Prostate gland (tissue), 2 donors: ENCODE data around the gene USP15. TPM values are rescaled to one million over a fixed set of nuclear protein-coding genes. Genes with fewer than 3 reads are reported as not detected.

Experiments
- DNase-seq: peaks from one replicate; pipeline ENCODE4 v3.0.0-alpha.2; 2019; ENCODE audit warnings: low spot score
- H3K27ac ChIP-seq, 2 donors: fragments of 200-600 bp; sonication (generic); 2 replicates each; pipeline ENCODE4 v1.5.1; 2017 to 2019
- H3K27me3 ChIP-seq: fragments of 200-600 bp; sonication (generic); replicated peaks from 2 replicates; pipeline ENCODE4 v1.5.1; 2019; ENCODE audit not compliant: insufficient read depth
- H3K36me3 ChIP-seq, 2 donors: fragments of 200-600 bp; sonication (generic); 1 replicate in 1 of 2; 2 replicates in 1 of 2; pipeline versions ENCODE4 v1.5.1 to v1.8.1; 2017 to 2019
- H3K4me1 ChIP-seq: fragments of 200-600 bp; sonication (generic); replicated peaks from 2 replicates; pipeline ENCODE4 v1.5.1; 2019
- H3K4me3 ChIP-seq, 2 donors: fragments of 200-600 bp; sonication (generic); 2 replicates each; pipeline ENCODE4 v1.5.1; 2017 to 2019
- H3K9me3 ChIP-seq: fragments of 200-600 bp; sonication (generic); 2 replicates; pipeline ENCODE4 v1.5.1; 2017
- POLR2A ChIP-seq: fragments of 450-650 bp; IDR thresholded peaks from one replicate; pipeline ENCODE4 v1.6.1; 2016; ENCODE audit warnings: antibody characterized with exemption, mild to moderate bottlenecking
- POLR2AphosphoS5 ChIP-seq: sonication (generic); formaldehyde crosslinking; IDR thresholded peaks from one replicate; pipeline ENCODE4 v1.6.1; 2017; ENCODE audit warnings: antibody characterized with exemption
- WGBS: methylation state at CpG from one replicate; pipeline ENCODE4 v1.1.5; 2018; 5-methylcytosine and 5-hydroxymethylcytosine counted together
- intact Hi-C: fragments of 100-400 bp; cut with DNase I; formaldehyde crosslinking; loops from one replicate; pipeline ENCODE4 v1.14.2; 2022
- total RNA-seq, 2 donors: library from RNA; depleted of rRNA; stranded (reverse); fragments of >200 nt; gene quantifications; one replicate each; pipeline ENCODE4 v1.1.0, GENCODE V29; 2016
- TF ChIP-seq, protein P1 (sequence below), 4 experiments: fragments of 200-600 bp in 2 of 4; fragments of 450-650 bp in 2 of 4; sonication (generic) in 2 of 4; IDR thresholded peaks; 1 replicate in 3 of 4; 2 replicates in 1 of 4; pipeline ENCODE4 v1.5.1; 2016 to 2019; ENCODE audit warnings: antibody characterized with exemption in 4 of 4, mild to moderate bottlenecking in 2 of 4, moderate library complexity in 2 of 4

The USP15 gene
- total RNA-seq, 2 donors from 2014 or later: 33.6 to 59.4 TPM

DNA sequence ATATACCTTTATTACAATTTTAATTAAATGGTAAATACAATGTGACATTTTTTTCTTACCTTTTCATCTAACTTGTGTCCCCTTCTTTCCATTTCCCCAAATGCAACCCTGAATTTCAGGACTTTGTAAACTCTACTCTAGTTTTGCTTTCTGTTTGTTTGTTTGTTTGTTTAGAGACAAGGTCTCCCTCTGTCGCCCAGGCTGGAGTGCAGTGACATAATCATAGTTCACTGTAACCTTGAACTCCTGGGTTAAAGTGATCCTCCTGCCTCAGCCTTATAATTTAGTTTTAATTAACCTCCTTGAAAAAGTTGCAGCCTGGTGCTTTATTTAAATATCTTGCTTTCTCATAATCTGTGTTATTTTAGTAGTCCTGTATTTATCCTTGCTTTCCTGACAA lies 147.4 kb downstream of the USP15 start:
- Histone ChIP-seq H3K9me3 (no peaks in the 10 kb centered on the region), H3K27me3 (no peaks in the 10 kb centered on the region), H3K27ac (no peak overlapping the region), H3K4me3 (no peak overlapping the region), H3K36me3 (no peaks in the 10 kb centered on the region), H3K4me1 (no peaks in the 10 kb centered on the region)
- no peak for DNase-seq
- intact Hi-C loops: no loop called here
- 83% methylated on average over 1 of the region's 1 CpG for WGBS
- TF ChIP-seq POLR2AphosphoS5: no peak
- TF ChIP-seq, protein P1, sequence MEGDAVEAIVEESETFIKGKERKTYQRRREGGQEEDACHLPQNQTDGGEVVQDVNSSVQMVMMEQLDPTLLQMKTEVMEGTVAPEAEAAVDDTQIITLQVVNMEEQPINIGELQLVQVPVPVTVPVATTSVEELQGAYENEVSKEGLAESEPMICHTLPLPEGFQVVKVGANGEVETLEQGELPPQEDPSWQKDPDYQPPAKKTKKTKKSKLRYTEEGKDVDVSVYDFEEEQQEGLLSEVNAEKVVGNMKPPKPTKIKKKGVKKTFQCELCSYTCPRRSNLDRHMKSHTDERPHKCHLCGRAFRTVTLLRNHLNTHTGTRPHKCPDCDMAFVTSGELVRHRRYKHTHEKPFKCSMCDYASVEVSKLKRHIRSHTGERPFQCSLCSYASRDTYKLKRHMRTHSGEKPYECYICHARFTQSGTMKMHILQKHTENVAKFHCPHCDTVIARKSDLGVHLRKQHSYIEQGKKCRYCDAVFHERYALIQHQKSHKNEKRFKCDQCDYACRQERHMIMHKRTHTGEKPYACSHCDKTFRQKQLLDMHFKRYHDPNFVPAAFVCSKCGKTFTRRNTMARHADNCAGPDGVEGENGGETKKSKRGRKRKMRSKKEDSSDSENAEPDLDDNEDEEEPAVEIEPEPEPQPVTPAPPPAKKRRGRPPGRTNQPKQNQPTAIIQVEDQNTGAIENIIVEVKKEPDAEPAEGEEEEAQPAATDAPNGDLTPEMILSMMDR (IDR thresholded peaks at IDR 0.05): no peak

DNA sequence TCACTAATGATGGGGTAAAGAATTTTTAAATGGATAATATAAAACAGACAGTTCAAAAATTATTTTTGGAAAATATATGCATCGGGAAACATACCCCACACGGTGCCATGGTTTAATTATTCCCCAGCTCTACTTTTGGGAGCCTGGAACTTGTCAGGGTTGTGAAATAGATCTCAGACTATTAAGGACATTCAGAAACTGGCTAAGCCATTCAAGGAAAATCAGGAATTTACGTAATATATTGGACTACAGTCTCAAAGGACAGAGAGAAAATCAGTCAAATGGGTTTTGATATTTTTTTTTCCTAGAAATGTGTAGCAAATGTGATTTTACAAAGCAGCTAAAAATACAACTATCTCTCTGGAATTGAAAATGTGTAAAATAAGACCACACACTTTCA lies 148.9 kb downstream of the USP15 start:
- Histone ChIP-seq H3K9me3 (no peaks in the 10 kb centered on the region), H3K27ac (no peak overlapping the region), H3K27me3 (no peaks in the 10 kb centered on the region), H3K36me3 (no peaks in the 10 kb centered on the region), H3K4me3 (no peak overlapping the region), H3K4me1 (no peaks in the 10 kb centered on the region)
- TF ChIP-seq POLR2AphosphoS5: no peak
- TF ChIP-seq POLR2A: no peak
- TF ChIP-seq, protein P1 (IDR thresholded peaks at IDR 0.05): no peak
- intact Hi-C loops: no loop called here
- no peak for DNase-seq
- WGBS: 96% methylated on average over 3 of the region's 3 CpGs

DNA sequence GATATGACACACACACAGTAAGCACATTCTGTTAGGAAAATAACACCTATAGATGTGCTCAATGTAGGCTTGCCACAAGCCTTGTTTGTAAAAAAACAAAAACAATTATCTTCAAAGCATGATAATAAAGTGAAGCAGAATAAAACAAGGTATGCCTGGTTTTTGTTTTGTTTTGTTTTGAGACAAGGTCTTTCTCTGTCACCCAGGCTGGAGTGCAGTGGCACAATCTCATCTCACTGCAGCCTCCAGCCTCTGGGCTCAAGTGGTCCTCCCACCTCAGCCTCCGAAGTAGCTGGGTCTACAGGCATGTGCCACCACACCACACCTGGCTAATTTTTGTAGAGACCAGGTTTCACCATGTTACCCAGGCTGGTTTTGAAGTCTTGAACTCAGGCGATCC lies 154.0 kb downstream of the USP15 start:
- no peak for DNase-seq
- Histone ChIP-seq H3K4me3 (no peak overlapping the region), H3K27ac (no peak overlapping the region), H3K9me3 (no peaks in the 10 kb centered on the region), H3K36me3 (no peaks in the 10 kb centered on the region), H3K4me1 (no peaks in the 10 kb centered on the region), H3K27me3 (no peaks in the 10 kb centered on the region)
- intact Hi-C loops: no loop called here
- 95% methylated on average over 2 of the region's 2 CpGs for WGBS
- no peak for TF ChIP-seq POLR2A

DNA sequence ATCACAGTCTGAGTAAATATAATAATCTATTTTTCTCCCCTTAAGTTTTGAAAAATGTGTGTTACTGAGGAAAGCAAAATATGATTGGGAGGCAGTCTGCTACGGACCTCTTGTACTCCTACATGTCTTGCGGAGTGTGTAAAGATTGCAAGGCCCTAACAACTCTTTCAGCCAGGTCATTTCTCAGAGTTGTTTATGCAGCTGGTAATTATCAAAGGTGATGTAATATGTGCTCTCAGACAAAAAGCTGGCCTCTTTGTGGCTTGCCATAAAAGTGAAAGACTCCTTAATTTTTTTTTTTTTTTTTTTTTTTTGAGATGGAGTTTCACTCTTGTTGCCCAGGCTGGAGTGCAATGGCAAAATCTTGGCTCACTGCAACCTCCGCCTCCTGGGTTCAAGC lies 165.9 kb downstream of the USP15 start:
- Histone ChIP-seq H3K9me3 (no peaks in the 10 kb centered on the region), H3K27ac (no peak overlapping the region), H3K4me3 (no peak overlapping the region), H3K4me1 (no peaks in the 10 kb centered on the region), H3K36me3 (no peaks in the 10 kb centered on the region), H3K27me3 (no peaks in the 10 kb centered on the region)
- TF ChIP-seq, protein P1 (IDR thresholded peaks at IDR 0.05): no peak
- TF ChIP-seq POLR2A (no peak), POLR2AphosphoS5 (no peak)
- whole genome bisulfite sequencing: 77% methylated on average over 3 of the region's 3 CpGs
- intact Hi-C loops: no loop called here
- DNase-seq: no peak

DNA sequence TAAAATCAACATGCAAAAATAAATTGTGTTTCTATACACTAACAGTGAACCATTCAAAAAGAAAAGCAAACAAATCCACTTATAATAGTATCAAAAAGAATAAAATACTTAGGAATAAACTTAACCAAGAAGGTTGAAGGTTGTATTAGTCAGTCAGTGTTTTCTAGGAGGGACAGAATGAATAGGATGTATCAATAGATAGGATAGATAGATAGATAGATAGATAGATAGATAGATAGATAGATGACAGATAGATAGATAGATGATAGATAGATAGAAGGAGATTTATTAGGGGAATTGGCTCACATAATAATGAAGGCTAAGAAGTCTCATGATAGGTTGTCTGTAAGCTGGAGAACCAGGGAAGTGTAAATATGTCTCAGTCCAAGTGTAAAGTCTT lies 169.3 kb downstream of the USP15 start:
- TF ChIP-seq POLR2AphosphoS5: no peak
- TF ChIP-seq POLR2A: no peak
- TF ChIP-seq, protein P1 (IDR thresholded peaks at IDR 0.05): no peak
- intact Hi-C loops: no loop called here
- Histone ChIP-seq H3K4me3 (no peak overlapping the region), H3K9me3 (no peaks in the 10 kb centered on the region), H3K4me1 (no peaks in the 10 kb centered on the region), H3K36me3 (no peaks in the 10 kb centered on the region), H3K27ac (no peak overlapping the region), H3K27me3 (no peaks in the 10 kb centered on the region)
- no peak for DNase-seq
